GM13976 (cell line): ENCODE measurements around the gene GNAT2.
"Not testable (repeated sequence)": the region's sequence is repeated elsewhere in the genome, so short reads cannot be mapped to it uniquely, and the experiment has no call there.

ENCODE experiments used
- DNase-seq: peaks from one replicate; pipeline ENCODE4 v3.0.0; 2012; ENCODE audit warnings: low spot score
- CTCF ChIP-seq: IDR thresholded peaks from 2 replicates; pipeline ENCODE4 v1.5.1; 2012; ENCODE audit warnings: borderline replicate concordance, mild to moderate bottlenecking; ENCODE audit not compliant: insufficient read depth; ENCODE audit errors: extremely low read depth, missing control alignments, control extremely low read depth
- in situ Hi-C: fragments of 300-500 bp; cut with MboI; formaldehyde crosslinking; loops from one replicate; pipeline ENCODE4 v1.12.0; 2022; ENCODE audit warnings: low sequenced_read_pairs, mixed read lengths, inconsistent platforms; ENCODE audit not compliant: unreplicated experiment

GNAT2 gene

DNA sequence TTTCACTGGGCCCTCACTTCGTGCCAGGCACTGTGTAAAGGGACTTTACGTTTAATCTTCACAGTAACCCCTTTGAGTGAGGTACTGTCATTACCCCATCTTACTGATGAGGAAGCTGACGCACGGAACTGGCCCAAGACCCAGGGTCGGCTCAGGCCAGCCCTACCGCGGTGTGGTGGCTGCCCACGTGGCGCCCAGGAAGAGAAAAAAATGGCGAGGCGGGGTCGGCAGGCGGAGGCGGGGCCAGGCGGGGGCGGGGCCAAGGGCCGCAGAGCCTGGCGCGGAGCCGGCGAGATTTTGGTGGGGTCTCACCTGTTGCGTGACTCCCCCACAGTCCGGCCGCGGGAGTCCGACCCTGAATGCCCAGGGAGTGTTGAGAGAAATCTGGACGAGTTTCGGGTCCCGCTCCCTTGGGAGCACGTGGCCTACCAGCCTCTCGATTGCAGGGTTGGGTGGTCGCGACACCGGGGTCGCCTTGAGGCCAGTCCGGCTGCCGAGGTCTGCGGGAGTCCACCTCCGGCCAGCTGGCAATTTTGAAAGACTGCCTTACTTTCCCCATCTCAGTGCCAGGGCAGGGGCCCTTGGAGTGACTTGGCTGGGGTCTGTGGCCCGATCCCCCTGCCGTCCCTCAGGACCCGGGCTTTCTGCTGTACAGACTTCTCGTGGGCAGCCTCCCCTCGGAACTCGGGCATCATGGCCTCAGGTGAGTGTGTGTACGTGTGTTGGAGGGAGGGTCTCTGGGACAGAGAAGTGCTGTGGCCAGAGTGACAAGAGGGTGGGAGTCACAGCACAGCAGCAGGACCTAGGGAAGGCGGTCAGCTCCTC lies at the start of gene GNAT2, which contains the start of gene AMPD2:
GNAT2 (minus strand) TSS at position 41 of the 825 bp plus-strand sequence. CDS start 6,746 bp downstream, outside the sequence.
AMPD2 (plus strand) TSS at position 262 of the 825 bp plus-strand sequence. CDS start 1,339 bp downstream, outside the sequence.
- TF ChIP-seq CTCF: no peak
- in situ Hi-C loops: loop anchor here (5.0 kb wide), 1 partner anchor 72 kb away; the partner anchor contains the start of gene GNAI3
- peak; percentile 92 for DNase-seq

- no peak for TF ChIP-seq CTCF
- in situ Hi-C loops: loop anchor here (10.0 kb wide), 1 partner anchor 47 kb away; the partner anchor contains the start of gene GSTM5
- DNase-seq: peak; percentile 16
Observed at GRCh38 chr1:109668123-109668775, 48.8 kb upstream of the GNAT2 start.

DNA sequence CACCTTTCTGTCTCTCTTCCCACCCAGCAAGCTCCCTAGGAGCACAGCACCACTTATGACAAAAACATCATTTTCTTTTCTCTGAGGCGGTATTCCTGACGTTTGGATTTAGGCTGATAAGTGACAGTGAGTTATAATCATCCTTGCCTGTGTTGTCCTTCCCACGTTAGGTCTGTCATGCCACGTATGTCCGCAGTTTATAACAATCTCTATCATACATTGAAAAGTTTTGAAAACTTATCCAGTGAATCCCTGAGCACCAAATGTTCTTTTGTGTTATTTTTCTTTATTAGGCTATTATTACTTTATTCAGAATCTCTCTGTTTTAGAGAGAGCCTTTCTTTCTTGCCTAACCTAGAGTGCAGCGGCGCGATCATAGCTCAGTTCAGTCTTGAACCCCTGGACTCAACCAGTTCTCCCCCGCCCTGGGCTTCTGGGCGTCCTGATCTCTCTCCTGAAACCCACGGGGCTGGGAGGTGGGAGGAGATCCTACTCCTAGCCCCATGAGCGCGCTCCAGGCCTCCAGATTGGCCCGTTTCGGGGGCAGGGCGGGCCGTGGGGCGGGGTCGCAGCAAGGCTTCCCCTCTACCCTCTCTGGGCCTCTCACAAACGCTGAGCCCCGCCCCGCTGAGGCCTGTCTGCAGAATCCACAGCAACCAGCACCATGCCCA lies 48.2 kb upstream of the GNAT2 start, which contains the start of gene GSTM2:
GSTM2 (plus strand) TSS at position 606 of the 671 bp plus-strand sequence; CDS start at position 665, 59 bp downstream.
- no peak for TF ChIP-seq CTCF
- in situ Hi-C loops: loop anchor here (10.0 kb wide), 1 partner anchor 47 kb away; the partner anchor contains the start of gene GSTM5
- DNase-seq: peak; percentile 88

DNA sequence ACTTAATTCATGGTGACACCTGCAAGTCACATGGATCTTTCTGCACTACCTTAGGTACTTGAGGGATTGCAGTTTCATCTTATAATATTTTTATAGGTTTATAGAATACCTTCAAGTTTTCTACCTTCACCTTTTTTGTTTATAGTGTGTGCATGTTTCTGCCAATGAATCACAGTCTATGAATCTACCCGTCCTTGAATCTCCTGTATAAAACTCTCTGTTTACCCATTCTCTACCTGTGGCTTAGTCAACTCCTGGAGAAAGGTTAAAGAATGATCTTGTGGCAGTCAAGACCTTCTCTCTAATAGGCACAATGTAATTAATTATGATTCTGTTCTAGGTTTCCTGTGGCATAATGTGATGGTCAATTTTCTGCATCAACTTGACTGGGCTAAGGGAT lies 45.3 kb upstream of the GNAT2 start:
- no peak for TF ChIP-seq CTCF
- DNase-seq: no peak
- in situ Hi-C loops: loop anchor here (10.0 kb wide), 1 partner anchor 50 kb away; the partner anchor contains the start of gene GSTM5

GRCh38 chr1:109661391-109661790 lies 42.0 kb upstream of the GNAT2 start:
- no peak for DNase-seq
- no peak for TF ChIP-seq CTCF
- in situ Hi-C loops: loop anchor here (10.0 kb wide), 1 partner anchor 53 kb away; the partner anchor contains the start of gene GSTM5

GRCh38 chr1:109660691-109661026 lies 41.2 kb upstream of the GNAT2 start:
- not testable (repeated sequence) for DNase-seq
- in situ Hi-C loops: loop anchor here (10.0 kb wide), 1 partner anchor 54 kb away; the partner anchor contains the start of gene GSTM5
